ENCODE results near the gene VAMP1.

DNA sequence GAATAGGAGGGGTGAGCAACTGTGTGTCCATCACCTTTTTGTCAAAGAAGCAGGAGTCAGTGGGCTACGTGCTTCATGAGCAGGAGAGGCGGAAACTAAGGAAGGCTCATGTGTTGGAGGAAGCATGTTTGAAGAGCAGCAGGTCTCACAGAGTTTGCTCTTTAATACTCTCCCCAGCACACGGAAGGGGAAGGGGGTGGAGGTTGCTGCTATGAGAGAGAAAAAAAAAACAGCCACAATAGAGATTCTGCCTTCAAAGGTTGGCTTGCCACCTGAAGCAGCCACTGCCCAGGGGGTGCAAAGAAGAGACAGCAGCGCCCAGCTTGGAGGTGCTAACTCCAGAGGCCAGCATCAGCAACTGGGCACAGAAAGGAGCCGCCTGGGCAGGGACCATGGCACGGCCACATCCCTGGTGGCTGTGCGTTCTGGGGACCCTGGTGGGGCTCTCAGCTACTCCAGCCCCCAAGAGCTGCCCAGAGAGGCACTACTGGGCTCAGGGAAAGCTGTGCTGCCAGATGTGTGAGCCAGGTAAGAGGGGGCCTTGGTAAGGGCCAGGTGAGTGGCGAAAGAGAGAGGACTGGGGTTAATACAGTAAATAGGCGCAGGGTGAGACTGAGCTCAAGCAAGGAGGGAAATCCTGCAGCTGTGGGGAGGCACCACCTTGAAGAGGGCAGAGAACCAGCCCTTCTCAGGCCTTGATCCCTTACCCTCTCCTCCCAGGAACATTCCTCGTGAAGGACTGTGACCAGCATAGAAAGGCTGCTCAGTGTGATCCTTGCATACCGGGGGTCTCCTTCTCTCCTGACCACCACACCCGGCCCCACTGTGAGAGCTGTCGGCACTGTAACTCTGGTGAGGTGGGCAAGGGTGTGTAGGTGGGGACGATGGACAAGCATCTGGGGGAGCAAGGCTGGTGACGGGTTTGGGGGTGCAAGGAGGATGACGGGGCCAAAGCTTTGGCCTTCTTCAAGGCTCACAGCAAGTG, 25.5 kb downstream of the VAMP1 start, which contains the start of gene CD27:
- TF ChIP-seq EZH2 (IDR thresholded peaks at IDR 0.05; ENCODE audit: borderline replicate concordance, low read length), result no peak
- TF ChIP-seq, protein P1, sequence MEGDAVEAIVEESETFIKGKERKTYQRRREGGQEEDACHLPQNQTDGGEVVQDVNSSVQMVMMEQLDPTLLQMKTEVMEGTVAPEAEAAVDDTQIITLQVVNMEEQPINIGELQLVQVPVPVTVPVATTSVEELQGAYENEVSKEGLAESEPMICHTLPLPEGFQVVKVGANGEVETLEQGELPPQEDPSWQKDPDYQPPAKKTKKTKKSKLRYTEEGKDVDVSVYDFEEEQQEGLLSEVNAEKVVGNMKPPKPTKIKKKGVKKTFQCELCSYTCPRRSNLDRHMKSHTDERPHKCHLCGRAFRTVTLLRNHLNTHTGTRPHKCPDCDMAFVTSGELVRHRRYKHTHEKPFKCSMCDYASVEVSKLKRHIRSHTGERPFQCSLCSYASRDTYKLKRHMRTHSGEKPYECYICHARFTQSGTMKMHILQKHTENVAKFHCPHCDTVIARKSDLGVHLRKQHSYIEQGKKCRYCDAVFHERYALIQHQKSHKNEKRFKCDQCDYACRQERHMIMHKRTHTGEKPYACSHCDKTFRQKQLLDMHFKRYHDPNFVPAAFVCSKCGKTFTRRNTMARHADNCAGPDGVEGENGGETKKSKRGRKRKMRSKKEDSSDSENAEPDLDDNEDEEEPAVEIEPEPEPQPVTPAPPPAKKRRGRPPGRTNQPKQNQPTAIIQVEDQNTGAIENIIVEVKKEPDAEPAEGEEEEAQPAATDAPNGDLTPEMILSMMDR (IDR thresholded peaks at IDR 0.05; ENCODE audit: low read length), result no peak
